GM18526 (cell line): ENCODE measurements around the gene ART5.

Experiments
- POLR2A ChIP-seq: IDR thresholded peaks from 3 replicates; pipeline ENCODE4 v1.6.1; 2011; ENCODE audit not compliant: insufficient read length; ENCODE audit errors: extremely low read depth

ART5 gene

DNA sequence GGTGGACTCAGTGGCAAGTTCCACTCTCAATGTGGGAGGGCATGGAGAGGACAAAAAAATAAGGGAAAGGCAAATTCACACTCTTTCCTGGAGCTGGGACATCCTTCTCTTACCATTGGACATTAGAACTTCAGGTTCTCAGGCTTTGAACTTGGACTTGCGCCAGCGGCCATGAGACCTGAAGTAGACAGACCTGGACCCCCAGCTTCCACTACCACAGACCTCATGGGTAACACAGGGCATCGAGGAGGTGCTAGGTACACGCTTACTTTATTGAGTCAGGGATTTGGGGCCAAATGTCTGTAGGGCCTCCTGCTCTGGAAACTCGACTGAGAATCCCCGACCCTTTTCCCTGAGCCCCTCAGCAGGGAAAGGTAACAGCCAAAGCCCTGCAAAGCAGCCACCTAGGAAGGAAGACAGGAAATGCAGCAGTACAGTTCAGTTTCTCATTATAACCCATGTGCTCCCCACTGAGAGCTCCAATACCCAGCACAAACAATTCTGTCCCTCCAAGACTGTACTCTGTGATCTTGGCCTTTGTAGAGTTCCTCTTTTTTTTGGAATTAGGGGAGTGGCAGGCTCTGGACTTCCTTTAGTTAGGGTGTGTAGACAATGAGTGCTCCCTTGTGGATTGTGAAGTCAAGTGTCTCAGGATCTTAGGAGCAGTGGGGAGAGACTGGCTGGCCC lies 23.7 kb upstream of the ART5 start:
- no peak for TF ChIP-seq POLR2A

DNA sequence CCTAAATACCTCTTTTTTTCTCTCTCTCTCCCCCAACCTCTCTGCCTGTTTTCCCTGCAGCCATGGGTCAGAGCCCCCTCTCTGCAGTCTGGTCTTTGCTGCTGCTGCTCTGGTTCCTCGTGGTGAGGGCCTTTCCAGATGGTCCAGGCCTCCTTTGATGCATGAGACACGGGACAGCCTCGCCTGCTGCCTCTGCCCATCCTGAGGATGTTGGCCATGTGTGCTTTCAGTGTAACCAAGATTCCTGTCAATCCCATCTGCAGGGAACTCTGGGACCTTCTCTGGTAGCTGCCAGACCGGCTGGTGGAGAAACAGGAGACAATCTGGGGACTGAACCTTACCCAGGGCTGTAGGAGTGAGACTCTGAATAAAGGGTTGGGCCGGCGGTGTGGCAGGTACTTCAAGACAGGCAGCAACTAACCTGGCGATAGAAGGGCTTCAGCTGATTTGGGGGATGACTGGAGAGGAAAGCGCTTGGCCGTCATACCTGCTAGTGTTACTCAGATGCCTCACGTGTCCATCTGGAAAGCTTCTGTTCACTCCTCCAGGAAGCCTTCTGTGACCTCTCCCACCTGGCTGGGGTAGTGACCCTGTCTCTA lies 22.3 kb upstream of the ART5 start:
- no peak for TF ChIP-seq POLR2A

DNA sequence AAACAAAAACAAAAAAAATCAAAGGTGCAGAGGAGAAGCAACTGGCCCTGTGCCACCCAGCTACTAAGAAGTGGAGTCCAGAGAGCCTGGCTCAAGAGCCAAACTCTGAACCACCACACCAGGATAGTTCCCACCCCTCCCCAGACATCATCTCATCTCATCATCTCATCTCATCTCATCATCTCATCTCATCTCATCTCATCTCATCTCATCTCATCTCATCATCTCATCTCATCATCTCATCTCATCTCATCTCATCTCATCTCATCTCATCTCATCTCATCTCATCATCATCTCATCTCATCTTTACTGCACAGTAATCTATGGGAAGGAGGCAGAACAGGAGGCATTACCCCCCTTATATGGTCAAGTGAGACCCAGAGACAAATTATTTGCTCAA lies 21.1 kb upstream of the ART5 start:
- TF ChIP-seq POLR2A: no peak

DNA sequence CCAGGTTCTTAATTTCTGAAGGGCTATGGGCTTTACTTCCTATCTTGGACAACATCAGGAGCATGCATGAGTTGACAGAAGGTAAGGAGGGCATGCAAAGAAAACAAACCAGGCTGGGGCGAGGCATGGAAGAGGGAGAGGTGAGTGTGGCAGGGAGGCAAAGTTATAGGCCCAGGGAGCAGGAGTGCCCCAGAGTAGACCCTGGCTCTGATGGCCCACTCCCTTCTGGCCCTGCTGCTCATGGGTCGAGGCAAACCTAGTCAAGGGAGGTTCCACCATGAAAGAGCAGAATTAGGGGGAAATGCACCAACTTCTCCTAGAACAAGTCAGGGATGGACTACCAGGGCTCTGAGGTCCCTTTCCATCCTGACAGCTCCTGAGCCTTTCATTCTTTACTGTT lies 19.2 kb upstream of the ART5 start:
- TF ChIP-seq POLR2A: no peak

DNA sequence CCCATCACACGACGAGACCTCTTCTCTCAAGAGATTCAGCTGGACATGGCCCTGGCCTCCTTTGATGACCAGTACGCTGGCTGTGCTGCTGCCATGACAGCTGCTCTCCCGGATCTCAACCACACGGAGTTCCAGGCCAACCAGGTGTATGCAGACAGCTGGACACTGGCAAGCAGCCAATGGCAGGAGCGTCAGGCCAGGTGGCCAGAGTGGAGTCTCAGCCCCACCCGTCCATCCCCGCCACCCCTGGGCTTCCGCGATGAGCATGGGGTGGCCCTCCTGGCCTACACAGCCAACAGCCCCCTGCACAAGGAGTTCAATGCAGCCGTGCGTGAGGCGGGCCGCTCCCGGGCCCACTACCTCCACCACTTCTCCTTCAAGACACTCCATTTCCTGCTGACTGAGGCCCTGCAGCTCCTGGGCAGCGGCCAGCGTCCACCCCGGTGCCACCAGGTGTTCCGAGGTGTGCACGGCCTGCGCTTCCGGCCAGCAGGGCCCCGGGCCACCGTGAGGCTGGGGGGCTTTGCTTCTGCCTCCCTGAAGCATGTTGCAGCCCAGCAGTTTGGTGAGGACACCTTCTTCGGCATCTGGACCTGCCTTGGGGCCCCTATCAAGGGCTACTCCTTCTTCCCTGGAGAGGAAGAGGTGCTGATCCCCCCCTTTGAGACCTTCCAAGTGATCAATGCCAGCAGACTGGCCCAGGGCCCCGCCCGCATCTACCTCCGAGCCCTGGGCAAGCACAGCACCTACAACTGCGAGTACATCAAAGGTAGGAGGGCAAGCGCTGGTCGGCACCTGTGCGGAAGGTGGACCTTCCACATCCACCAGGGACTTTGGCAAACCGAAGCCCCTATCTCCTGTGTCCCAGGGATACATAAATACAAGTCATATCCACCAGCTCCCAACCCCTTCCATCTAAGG lies 18.1 kb upstream of the ART5 start:
- TF ChIP-seq POLR2A: no peak

DNA sequence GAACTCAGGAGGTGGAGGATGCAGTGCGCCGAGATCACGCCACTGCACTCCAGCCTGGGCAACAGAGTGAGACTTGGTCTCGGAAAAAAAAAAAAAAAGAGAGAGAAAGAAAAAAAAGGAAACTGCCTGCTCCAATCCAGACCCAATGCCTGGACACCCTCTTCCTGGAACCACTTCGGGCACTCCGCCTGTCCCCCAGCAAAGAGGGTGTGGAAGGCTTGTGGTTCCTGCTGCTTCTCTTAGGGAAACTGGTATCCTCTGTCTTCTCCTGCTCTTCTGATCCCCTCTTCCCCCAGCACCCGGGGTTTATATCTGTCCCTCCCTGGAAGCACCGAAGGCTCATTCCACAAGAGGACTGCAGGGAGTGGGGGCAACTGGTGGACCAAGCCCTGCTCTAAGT lies 16.5 kb upstream of the ART5 start:
- TF ChIP-seq POLR2A: no peak

DNA sequence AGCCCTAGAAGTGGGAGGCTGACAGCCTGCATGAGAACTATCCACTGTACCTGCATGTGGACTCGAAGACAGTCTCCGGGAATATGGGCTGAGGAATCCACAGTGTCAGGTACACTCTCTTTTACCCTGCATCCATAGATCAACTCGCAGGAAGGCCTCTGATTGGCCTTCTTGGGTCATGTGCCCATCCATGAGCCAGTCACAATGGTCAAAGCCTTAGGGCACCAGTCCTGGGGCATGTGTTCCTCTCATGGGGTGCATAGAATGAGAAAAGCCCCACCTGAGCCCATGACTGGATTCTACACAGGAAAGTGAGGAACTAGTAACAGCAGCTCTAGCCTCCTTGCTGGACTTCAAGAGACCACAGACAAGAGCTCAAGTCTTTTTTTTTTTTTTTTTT lies 13.8 kb upstream of the ART5 start:
- TF ChIP-seq POLR2A: no peak

DNA sequence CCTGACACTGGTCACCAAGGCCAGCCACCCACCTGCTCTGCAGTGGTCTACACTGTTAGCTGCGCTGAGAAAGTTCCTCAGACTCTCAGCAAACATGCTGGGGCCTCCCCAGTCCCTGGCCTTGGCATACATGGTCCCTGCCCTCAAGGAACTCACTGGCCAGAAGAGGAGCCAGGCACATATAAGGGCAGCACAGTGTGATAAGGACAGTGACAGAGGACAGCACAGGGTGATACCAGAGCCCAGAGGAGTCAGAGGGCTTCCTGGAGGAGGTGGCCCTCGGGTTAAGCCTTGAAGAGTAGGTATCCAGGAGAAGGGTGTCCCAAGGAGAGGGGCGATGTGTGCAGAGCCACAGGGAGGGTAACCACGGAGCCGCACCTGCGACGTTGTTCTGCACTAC lies 3.8 kb upstream of the ART5 start:
- TF ChIP-seq POLR2A: no peak

DNA sequence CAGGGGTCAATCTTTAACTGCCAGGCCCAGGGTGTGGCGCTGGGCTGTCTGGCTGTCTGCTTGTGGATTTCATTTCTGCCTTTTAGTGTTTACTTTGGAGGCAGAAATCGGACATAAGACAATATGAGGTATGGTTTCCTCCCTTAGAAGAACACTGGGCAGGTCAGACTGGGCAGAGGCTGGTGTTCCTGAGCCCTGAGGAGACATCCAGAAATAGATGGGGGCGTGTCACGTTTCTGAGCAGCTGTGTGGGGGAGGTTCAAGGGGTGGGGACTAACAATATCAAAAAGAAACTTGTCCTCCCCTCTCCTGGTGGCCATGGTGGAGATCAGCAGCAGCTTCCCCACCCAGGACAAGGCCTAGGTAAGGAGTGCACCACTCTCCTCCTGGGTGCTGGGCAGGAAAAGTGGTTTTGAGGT lies 3.0 kb upstream of the ART5 start, which contains the start of gene ART1:
Gene ART1 (plus strand): TSS at position 312 of the 419 bp plus-strand sequence. CDS start 14,086 bp downstream, outside the sequence.
- TF ChIP-seq POLR2A: no peak

DNA sequence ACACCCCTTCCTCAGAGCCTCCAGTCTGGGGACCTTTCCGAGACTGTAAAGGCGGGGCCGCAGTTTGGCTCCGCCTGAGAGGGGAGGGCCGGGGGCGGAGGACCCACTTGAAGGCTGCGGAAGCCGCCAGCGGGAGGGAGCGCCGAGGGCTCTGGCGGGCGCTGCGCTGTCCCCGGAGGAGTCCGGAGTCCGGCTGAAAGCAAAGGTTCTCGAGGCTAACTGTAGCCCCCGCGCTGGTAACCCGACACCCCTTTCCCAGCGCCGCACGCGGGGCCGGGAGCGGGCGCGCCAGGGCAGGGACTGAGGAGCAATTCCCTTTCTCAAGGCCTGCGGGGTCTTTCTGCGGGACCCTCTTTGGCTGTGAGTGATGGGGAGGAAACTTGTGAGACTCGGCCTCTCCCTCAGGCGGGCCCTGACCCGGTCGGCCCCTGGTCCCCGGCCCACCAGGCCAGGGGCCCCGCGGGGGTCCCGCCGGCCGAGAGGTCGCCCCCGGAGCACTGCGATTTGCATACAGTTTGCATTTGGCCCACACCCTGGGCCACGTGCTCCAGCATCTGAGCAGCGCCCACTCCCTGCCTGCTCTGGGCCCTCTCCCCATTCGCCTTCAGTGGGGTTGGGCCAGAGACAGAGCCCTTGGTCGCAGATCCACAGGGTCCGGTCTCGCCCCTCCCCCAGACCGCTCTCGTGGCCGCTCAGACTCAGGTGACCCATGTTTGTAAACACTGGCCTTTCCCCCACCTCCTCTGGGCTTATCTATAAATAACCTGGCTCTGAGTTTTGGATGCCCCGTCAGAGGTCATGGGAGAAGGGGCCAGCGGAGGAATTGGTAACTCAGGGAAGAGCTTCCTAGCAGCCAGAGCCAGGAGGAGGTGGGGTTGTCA lies 519 bp upstream of the ART5 start:
- TF ChIP-seq POLR2A: no peak

DNA sequence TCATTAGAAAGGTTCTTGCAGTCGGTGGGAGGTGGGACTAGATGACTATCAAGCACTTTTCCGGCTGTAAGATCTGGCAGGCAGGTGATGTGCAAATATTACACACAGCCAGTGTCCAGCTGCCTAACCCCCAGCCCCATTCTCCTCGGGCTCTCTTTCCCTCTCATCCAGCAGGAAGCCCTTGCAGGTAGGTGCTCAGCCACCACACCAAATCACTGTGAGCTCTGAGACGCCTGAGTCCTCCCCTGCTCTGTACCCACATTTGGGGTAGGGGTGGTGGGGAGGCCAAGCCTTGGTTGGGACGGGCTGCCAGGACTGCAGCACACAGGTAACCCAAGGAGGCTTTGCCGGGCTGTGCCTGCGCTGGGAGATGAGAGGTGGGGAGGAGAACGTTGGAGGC lies 601 bp downstream of the ART5 start:
- no peak for TF ChIP-seq POLR2A

DNA sequence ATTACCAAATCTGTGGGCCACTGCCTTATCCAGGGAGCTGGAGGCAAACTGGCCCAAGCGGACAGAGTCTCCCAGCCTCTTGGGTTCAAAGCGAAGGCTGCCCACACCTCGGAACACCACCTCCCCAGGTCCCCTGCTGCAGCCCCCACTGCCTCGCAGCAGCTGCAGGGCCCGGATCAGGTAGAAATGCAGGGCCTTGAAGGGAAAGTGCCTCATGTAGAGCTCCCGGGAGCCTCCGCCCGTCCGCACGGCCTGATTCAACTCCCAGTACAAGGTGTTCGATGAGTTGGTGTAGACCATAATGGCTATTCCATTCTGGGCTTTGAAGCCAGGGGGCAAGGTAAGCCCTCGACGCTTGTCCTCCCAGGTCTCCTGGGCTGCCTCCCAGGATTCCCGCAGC lies 2.0 kb downstream of the ART5 start:
- no peak for TF ChIP-seq POLR2A

DNA sequence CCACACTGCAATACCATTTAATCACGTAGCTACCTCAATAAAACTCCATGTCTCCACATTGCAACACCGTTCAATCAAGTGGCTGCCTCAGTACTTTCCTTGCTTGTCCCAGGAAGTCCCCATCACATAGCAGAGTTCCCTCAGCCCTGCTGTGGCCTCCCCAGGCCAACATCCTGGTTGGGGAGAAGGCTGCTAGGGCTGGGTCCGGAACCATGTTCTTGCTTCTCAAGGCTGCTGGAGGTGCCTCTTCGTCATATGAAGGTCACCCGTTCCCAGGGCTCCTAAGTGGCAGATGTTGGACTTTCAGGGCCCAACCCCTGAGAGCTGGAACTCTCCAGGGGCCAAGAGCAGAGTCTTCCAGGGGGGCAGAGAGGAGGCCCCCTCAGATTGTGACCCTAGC lies 3.3 kb downstream of the ART5 start:
- TF ChIP-seq POLR2A: no peak

DNA sequence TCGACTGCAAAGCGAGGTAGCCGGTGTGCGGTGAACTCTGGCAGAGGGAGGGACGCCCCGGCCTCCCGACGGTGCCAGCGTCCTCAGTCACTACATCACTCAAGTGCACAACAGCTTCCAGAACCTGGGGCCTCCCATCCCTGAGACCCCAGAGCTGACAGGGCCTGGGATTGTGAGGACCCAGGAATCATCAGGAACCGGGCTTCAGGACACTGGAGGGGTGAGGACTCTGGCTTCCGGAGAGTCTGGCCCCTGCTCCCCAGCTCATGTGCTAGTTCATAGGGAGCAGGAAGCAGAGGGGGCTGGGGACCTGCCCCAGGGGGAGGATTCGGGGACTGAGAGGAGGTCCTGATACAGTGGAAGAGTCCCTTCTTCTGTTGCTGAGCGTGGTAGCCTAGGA lies 4.6 kb downstream of the ART5 start:
- TF ChIP-seq POLR2A: no peak
